Right lobe of liver (tissue), 4 donors: ENCODE data around the gene EFHD1.

Experiments used
- CTCF ChIP-seq, 4 donors: fragments of 200-600 bp in 3 of 4; fragments of 450-650 bp in 1 of 4; IDR thresholded peaks; one replicate each; pipeline versions ENCODE4 v1.5.1 to v1.8.0; 2016 to 2022; ENCODE audit warnings: antibody characterized with exemption in 4 of 4, mild to moderate bottlenecking in 2 of 4
- POLR2A ChIP-seq: fragments of 450-650 bp; IDR thresholded peaks from one replicate; pipeline ENCODE4 v1.6.1; 2017; ENCODE audit warnings: antibody characterized with exemption, mild to moderate bottlenecking
- donor health status: DM: no; HTN: no; CAD: no.
- donor health status: DM: no; HTN: no; CAD: no.
- donor health status: DM: no; HTN: yes; CAD: no.

- TF ChIP-seq CTCF (IDR thresholded peaks at IDR 0.05) (no peak), POLR2A (no peak)
These were observed 41.1 kb downstream of the EFHD1 start for GRCh38 chr2:232674491-232674890.
